BLaER1 treated with 17β-estradiol and CSF1 and Interleukin-3, amounts not matched to agents 10 nM and 100 nM (cell line): ENCODE results near the gene BABAM2.
"Not testable (repeated sequence)": the region's sequence is repeated elsewhere in the genome, so short reads cannot be mapped to it uniquely, and the experiment has no call there.

Experiments used
- H3K27ac ChIP-seq, 11 experiments: shearing (Covaris generic); formaldehyde crosslinking; 2 replicates each; pipeline ENCODE4 v1.8.1; 2022
- H3K27me3 ChIP-seq, 11 experiments: shearing (Covaris generic); formaldehyde crosslinking; 2 replicates each; pipeline ENCODE4 v1.8.1; 2022
- H3K36me3 ChIP-seq, 11 experiments: shearing (Covaris generic); formaldehyde crosslinking; 2 replicates each; pipeline ENCODE4 v1.8.1; 2022
- H3K4me1 ChIP-seq, 10 experiments: shearing (Covaris generic); formaldehyde crosslinking; 2 replicates each; pipeline ENCODE4 v1.8.1; 2022
- H3K4me2 ChIP-seq, 11 experiments: shearing (Covaris generic); formaldehyde crosslinking; 2 replicates each; pipeline ENCODE4 v1.8.1; 2022
- H3K4me3 ChIP-seq, 10 experiments: shearing (Covaris generic); formaldehyde crosslinking; 2 replicates each; pipeline ENCODE4 v1.8.1; 2022
- H3K9ac ChIP-seq, 11 experiments: shearing (Covaris generic); formaldehyde crosslinking; 2 replicates each; pipeline ENCODE4 v1.8.1; 2022
- H3K9me3 ChIP-seq, 11 experiments: shearing (Covaris generic); formaldehyde crosslinking; replicated peaks in 1 of 11; 2 replicates each; pipeline ENCODE4 v1.8.1; 2022
- H4K20me1 ChIP-seq, 11 experiments: shearing (Covaris generic); formaldehyde crosslinking; 2 replicates each; pipeline ENCODE4 v1.8.1; 2022
- Cebpa-rat ChIP-seq, 11 experiments: shearing (Covaris generic); IDR thresholded peaks; 2 replicates each; pipeline ENCODE4 v1.8.1; 2022

Gene BABAM2

GRCh38 chr2:28009732-28010131 lies 119.2 kb downstream of the BABAM2 start:
- Histone ChIP-seq H3K9ac (no peak overlapping the region), H3K36me3 (peaks cover 0 to 7% (median 0%) of the 10 kb centered on the region in 11 experiments; a peak in 1 of 22 replicates), H3K4me1 (peaks cover under 1 to 38% (median 21%) of the 10 kb centered on the region in 10 experiments; a peak in 17 of 20 replicates), H3K27me3 (no peaks in the 10 kb centered on the region), H3K9me3 (peaks cover 0 to 10% (median under 1%) of the 10 kb centered on the region in 11 experiments; a peak in 7 of 22 replicates), H3K4me2 (peak overlapping the region in 8 of 11 experiments; percentile 2 to 68 (median 55); a peak in 14 of 22 replicates), H3K4me3 (no peak overlapping the region), H4K20me1 (peaks cover 0 to 3% (median 0%) of the 10 kb centered on the region in 11 experiments; a peak in 1 of 22 replicates), H3K27ac (no peak overlapping the region)
- no peak for TF ChIP-seq Cebpa-rat (IDR thresholded peaks at IDR 0.05)

GRCh38 chr2:28011322-28011737 lies 120.8 kb downstream of the BABAM2 start:
- Histone ChIP-seq H4K20me1 (peaks cover 0 to 3% (median 0%) of the 10 kb centered on the region in 11 experiments; a peak in 1 of 22 replicates), H3K4me3 (no peak overlapping the region), H3K27me3 (no peaks in the 10 kb centered on the region), H3K36me3 (peaks cover 2 to 10% (median 4%) of the 10 kb centered on the region in 11 experiments; a peak in 15 of 22 replicates), H3K9me3 (peaks cover 8 to 25% (median 14%) of the 10 kb centered on the region in 11 experiments; a peak in 21 of 22 replicates), H3K27ac (no peak overlapping the region), H3K9ac (no peak overlapping the region), H3K4me2 (peak overlapping the region in 5 of 11 experiments; percentile 9 to 64 (median 15); a peak in 8 of 22 replicates), H3K4me1 (peaks cover 0 to 38% (median 21%) of the 10 kb centered on the region in 10 experiments; a peak in 15 of 20 replicates)
- TF ChIP-seq Cebpa-rat (IDR thresholded peaks at IDR 0.05) = no peak

GRCh38 chr2:28018474-28018873 lies 127.9 kb downstream of the BABAM2 start:
- H3K4me3 ChIP-seq, H3K27ac ChIP-seq, H3K27me3 ChIP-seq, H3K4me1 ChIP-seq, H3K9ac ChIP-seq, H3K4me2 ChIP-seq, H4K20me1 ChIP-seq: not testable (repeated sequence)
- Histone ChIP-seq H3K36me3 (peaks cover 4 to 33% (median 8%) of the 10 kb centered on the region in 11 experiments; a peak in 15 of 22 replicates), H3K9me3 (peaks cover 19 to 41% (median 26%) of the 10 kb centered on the region in 11 experiments)

DNA sequence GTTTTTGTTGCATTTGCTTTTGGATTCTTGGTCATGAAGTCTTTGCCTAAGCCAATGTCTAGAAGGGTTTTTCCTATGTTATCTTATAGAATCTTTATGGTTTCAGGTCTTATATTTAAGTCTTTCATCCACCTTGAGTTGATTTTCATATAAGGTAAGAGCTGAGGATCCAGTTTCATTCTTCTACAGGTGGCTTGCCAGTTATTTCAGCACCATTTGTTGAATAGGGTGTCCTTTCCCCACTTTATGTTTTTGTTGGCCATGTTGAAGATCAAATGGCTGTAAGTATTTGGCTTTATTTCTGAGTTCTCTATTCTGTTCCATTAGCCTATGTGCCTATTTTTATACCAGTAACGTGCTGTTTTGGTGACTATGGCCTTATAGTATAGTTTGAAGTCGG lies 129.0 kb downstream of the BABAM2 start:
- H3K36me3 ChIP-seq = peaks cover 4 to 38% (median 9%) of the 10 kb centered on the region in 11 experiments; a peak in 16 of 22 replicates
- not testable (repeated sequence) for H4K20me1 ChIP-seq, H3K4me3 ChIP-seq, H3K27ac ChIP-seq, H3K4me2 ChIP-seq, H3K27me3 ChIP-seq, H3K4me1 ChIP-seq, H3K9ac ChIP-seq
- H3K9me3 ChIP-seq = peaks cover 19 to 34% (median 22%) of the 10 kb centered on the region in 11 experiments

DNA sequence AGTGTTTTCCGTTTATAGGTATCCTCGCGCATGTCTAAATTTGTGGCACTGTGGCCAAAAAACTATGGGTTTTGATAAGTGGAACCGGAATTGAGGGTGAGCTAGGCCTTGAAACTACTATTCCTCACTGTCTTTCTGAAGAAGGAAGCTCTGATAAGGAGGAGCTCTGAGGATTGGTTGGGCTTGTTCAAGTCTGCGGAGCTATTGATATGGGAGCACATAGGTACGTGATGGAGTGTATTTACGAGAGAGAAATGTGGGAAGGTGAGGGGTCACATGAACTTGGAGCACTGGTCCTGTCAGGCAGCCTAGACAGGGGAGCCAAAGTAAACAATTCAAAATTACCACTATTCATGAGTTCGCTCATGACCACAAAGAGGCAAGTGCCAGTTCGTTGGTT lies 131.4 kb downstream of the BABAM2 start:
- H3K4me3 ChIP-seq = no peak overlapping the region

DNA sequence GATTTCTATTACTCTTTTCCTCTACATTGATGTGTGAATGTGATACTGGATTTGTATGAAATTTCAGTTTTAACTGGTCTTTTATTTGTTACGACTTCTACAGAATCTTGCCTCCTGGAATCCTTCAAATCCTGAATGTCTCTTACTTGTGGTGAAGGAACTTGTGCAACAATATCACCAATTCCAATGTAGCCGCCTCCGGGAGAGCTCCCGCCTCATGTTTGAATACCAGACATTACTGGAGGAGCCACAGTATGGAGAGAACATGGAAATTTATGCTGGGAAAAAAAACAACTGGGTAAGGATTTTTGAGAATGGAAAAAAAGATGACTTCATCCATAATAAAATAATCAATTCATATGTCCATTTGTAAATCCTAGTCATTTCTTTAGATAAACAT lies 134.6 kb downstream of the BABAM2 start:
- Histone ChIP-seq H3K27ac (no peak overlapping the region), H4K20me1 (no peaks in the 10 kb centered on the region), H3K9ac (no peak overlapping the region), H3K27me3 (no peaks in the 10 kb centered on the region), H3K4me2 (no peak overlapping the region), H3K9me3 (peaks cover 0 to 23% (median 7%) of the 10 kb centered on the region in 11 experiments; a peak in 12 of 22 replicates), H3K36me3 (peaks cover 16 to 63% (median 27%) of the 10 kb centered on the region in 11 experiments), H3K4me3 (no peak overlapping the region), H3K4me1 (no peaks in the 10 kb centered on the region)
- TF ChIP-seq Cebpa-rat (IDR thresholded peaks at IDR 0.05) = no peak

More for the DNA sequence above, 131.4 kb downstream of the BABAM2 start:
- H3K36me3 ChIP-seq = peaks cover 12 to 50% (median 18%) of the 10 kb centered on the region in 11 experiments
- H3K4me2 ChIP-seq = no peak overlapping the region
- H3K27me3 ChIP-seq = no peaks in the 10 kb centered on the region
- peaks cover 4 to 35% (median 16%) of the 10 kb centered on the region in 11 experiments; a peak in 18 of 22 replicates for H3K9me3 ChIP-seq
- no peak for TF ChIP-seq Cebpa-rat (IDR thresholded peaks at IDR 0.05)
- no peak overlapping the region for H3K27ac ChIP-seq
- no peaks in the 10 kb centered on the region for H3K4me1 ChIP-seq
- H3K9ac ChIP-seq = no peak overlapping the region
- no peaks in the 10 kb centered on the region for H4K20me1 ChIP-seq

DNA sequence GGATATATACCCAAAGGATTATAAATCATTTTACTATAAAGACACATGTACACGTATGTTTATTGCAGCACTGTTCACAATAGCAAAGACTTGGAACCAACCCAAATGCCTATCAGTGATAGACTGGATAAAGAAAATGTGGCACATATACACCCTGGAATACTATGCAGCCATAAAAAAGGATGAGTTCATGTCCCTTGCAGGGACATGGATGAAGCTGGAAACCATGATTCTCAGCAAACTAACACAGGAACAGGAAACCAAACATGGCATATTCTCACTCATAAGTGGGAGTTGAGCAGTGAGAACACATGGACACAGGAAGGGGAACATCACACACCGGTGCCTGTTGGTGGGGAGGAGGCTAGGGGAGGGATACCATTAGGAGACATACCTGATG lies 135.7 kb downstream of the BABAM2 start:
- H3K9ac ChIP-seq, H3K27me3 ChIP-seq, H3K4me3 ChIP-seq, H3K4me1 ChIP-seq, H3K4me2 ChIP-seq, H4K20me1 ChIP-seq, H3K27ac ChIP-seq: not testable (repeated sequence)
- Histone ChIP-seq H3K36me3 (peaks cover 16 to 63% (median 27%) of the 10 kb centered on the region in 11 experiments), H3K9me3 (peaks cover 0 to 23% (median 7%) of the 10 kb centered on the region in 11 experiments; a peak in 12 of 22 replicates)

DNA sequence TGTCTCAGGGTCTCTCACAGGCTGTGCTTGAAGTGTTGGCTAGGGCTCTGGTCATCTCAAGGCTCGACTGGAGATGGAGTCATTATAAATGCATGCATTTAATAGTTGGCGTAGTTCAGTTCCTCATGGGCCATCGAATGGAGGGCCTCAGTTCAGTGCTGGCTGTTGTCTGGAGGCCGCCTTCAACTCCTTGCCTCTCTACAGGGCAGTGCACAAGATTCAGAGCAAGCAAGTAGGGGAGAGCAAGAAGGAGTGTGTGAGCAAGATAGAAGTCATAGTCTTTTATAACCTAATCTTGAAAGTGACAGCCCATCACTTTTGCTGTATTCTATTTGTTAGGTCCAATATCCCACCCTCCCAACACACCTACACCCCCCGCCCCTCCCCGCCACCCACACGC lies 137.5 kb downstream of the BABAM2 start:
- no peak overlapping the region for H3K4me2 ChIP-seq
- peaks cover 0 to 23% (median 7%) of the 10 kb centered on the region in 11 experiments; a peak in 12 of 22 replicates for H3K9me3 ChIP-seq
- TF ChIP-seq Cebpa-rat (IDR thresholded peaks at IDR 0.05) = no peak

DNA sequence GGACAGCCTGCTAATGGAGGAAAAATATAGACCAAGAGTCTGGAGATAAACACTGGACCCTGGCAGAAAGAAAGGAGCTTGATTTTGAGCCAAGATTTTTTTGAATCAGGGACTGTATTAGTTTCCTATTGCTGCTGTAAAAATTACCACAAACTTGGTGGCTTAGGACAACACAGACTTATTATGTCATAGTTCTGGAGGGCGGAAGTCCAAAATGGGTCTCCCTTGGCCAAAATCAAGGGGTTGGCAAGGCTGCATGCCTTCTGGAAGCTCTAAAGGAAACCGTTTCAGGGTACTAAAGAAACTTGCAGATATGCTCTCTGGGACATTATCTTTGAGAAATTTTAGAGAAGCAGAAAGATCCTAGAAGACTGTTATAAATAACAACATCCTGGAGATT lies 140.1 kb downstream of the BABAM2 start:
- no peak for TF ChIP-seq Cebpa-rat (IDR thresholded peaks at IDR 0.05)
- no peak overlapping the region for H3K9ac ChIP-seq
- peaks cover 0 to 15% (median 5%) of the 10 kb centered on the region in 11 experiments; a peak in 12 of 22 replicates for H3K9me3 ChIP-seq
- H4K20me1 ChIP-seq = no peaks in the 10 kb centered on the region
- no peak overlapping the region for H3K4me2 ChIP-seq
- H3K27ac ChIP-seq = no peak overlapping the region
- no peak overlapping the region for H3K4me3 ChIP-seq
- H3K4me1 ChIP-seq = peaks cover 6 to 16% (median 7%) of the 10 kb centered on the region in 10 experiments; a peak in 19 of 20 replicates
- H3K27me3 ChIP-seq = no peaks in the 10 kb centered on the region
- peaks cover 8 to 28% (median 18%) of the 10 kb centered on the region in 11 experiments for H3K36me3 ChIP-seq

More for the DNA sequence above, 137.5 kb downstream of the BABAM2 start:
- 0 out of 20 replicates have a peak, but pooled peaks cover 0 to 4% (median 0%) of the 10 kb centered on the region in 10 experiments for H3K4me1 ChIP-seq
- no peak overlapping the region for H3K27ac ChIP-seq
- H3K36me3 ChIP-seq = peaks cover 16 to 48% (median 27%) of the 10 kb centered on the region in 11 experiments
- H3K4me3 ChIP-seq = no peak overlapping the region
- H3K9ac ChIP-seq = no peak overlapping the region
- H3K27me3 ChIP-seq = no peaks in the 10 kb centered on the region
- H4K20me1 ChIP-seq = no peaks in the 10 kb centered on the region

DNA sequence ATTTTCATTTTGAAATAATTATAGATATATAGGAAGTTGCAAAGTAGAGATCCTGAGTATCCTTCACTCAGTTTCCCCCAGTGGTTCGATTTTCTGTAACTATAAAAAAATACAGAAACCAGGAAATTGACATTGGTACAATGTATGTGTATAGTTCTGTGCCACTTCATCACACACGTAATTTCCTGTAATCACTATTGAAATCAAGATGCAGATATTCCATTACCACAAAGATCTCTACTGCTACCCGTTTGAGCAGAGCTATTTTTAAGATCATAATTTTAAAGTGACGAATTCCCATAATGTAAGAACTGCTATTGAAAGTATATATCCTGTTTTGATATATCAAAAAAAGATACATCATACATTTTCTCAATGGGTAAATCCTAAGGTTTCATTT lies 142.3 kb downstream of the BABAM2 start:
- Histone ChIP-seq H3K4me2 (no peak overlapping the region), H3K9ac (no peak overlapping the region), H4K20me1 (no peaks in the 10 kb centered on the region), H3K36me3 (peaks cover 0 to 10% (median 3%) of the 10 kb centered on the region in 11 experiments; a peak in 8 of 22 replicates), H3K4me1 (peaks cover 11 to 21% (median 14%) of the 10 kb centered on the region in 10 experiments), H3K27ac (no peak overlapping the region), H3K4me3 (no peak overlapping the region), H3K9me3 (no peaks in the 10 kb centered on the region), H3K27me3 (no peaks in the 10 kb centered on the region)
- TF ChIP-seq Cebpa-rat (IDR thresholded peaks at IDR 0.05) = no peak
